K562 (cell line): ENCODE measurements around the gene DUS4L. TPM values are rescaled to one million over a fixed set of nuclear protein-coding genes. Genes with fewer than 3 reads are reported as not detected.
A peak's percentile ranks its signal among the peaks of the same experiment; 100 is the strongest.

Source experiments
- ARID3B ChIP-seq: fragments of 250-450 bp; sonication (Bioruptor Pico); IDR thresholded peaks from 2 replicates; pipeline ENCODE4 v1.4.0; 2020; ENCODE audit warnings: borderline replicate concordance
- CBX8 ChIP-seq: fragments of 200-600 bp; sonication (generic); IDR thresholded peaks from 2 replicates; pipeline ENCODE4 v1.6.1; 2012; ENCODE audit warnings: borderline replicate concordance, mixed run types, low read depth, mild to moderate bottlenecking, moderate library complexity, mixed read lengths, low read length, control low read depth, inconsistent platforms; ENCODE audit not compliant: poor library complexity, severe bottlenecking; ENCODE audit errors: extremely low read depth
- CEBPG ChIP-seq, 3 experiments: fragments of 200-800 bp in 1 of 3; sonication (Bioruptor generic) in 1 of 3; sonication (generic) in 1 of 3; formaldehyde crosslinking in 1 of 3; IDR thresholded peaks in 2 of 3; conservative IDR thresholded peaks in 1 of 3; 2 replicates each; pipeline versions ENCODE4 v1.6.1 to v1.8.0; 2016 to 2022; ENCODE audit warnings: missing compliant biosample characterization in 2 of 3, missing genetic modification characterization in 2 of 3, mild to moderate bottlenecking in 1 of 3, missing genetic modification reagents in 1 of 3
- ELK1 ChIP-seq: sonication (generic); formaldehyde crosslinking; IDR thresholded peaks from 2 replicates; pipeline ENCODE4 v1.8.1; 2022; ENCODE audit warnings: missing genetic modification reagents
- FOXJ3 ChIP-seq: sonication (generic); formaldehyde crosslinking; IDR thresholded peaks from 2 replicates; pipeline ENCODE4 v1.4.0; 2020; ENCODE audit warnings: mild to moderate bottlenecking, missing genetic modification reagents
- JUN ChIP-seq, 2 experiments: sonication (generic) in 1 of 2; formaldehyde crosslinking in 1 of 2; IDR thresholded peaks; 2 replicates each; pipeline versions ENCODE4 v1.6.1 to v1.8.0; 2012 to 2022; ENCODE audit warnings: borderline replicate concordance in 2 of 2, mild to moderate bottlenecking in 2 of 2, improper control_type of control experiment in 1 of 2, low read depth in 1 of 2, low read length in 1 of 2, missing genetic modification reagents in 1 of 2
- KLF1 ChIP-seq: fragments of 450-650 bp; IDR thresholded peaks from 2 replicates; pipeline ENCODE4 v1.6.1; 2016; ENCODE audit warnings: missing genetic modification characterization, missing compliant biosample characterization
- SIRT6 ChIP-seq: IDR thresholded peaks from one replicate; pipeline ENCODE4 v1.6.1; 2012; ENCODE audit warnings: low read depth, mild to moderate bottlenecking, control low read depth, inconsistent platforms, low read length, moderate library complexity
- SPI1 ChIP-seq: IDR thresholded peaks from 2 replicates; pipeline ENCODE4 v1.6.1; 2011; ENCODE audit warnings: low read depth, low read length, control low read depth, borderline replicate concordance
- ZNF224 ChIP-seq: sonication (generic); formaldehyde crosslinking; IDR thresholded peaks from 2 replicates; pipeline ENCODE4 v1.8.0; 2022; ENCODE audit warnings: mild to moderate bottlenecking, missing genetic modification reagents
- ZNF239 ChIP-seq: fragments of 250-450 bp; sonication (Bioruptor Pico); IDR thresholded peaks from 2 replicates; pipeline ENCODE4 v1.4.0; 2020; ENCODE audit warnings: mild to moderate bottlenecking
- ZNF311 ChIP-seq: fragments of 250-450 bp; sonication (Bioruptor Pico); IDR thresholded peaks from 2 replicates; pipeline ENCODE4 v1.4.0; 2020; ENCODE audit warnings: mild to moderate bottlenecking, moderate library complexity
- ZNF384 ChIP-seq: IDR thresholded peaks from 2 replicates; pipeline ENCODE4 v1.6.1; 2012; ENCODE audit warnings: low read depth, low read length, improper control_type of control experiment
- ZNF449 ChIP-seq: fragments of 250-450 bp; sonication (Bioruptor Pico); IDR thresholded peaks from 2 replicates; pipeline ENCODE4 v1.8.0; 2022; ENCODE audit warnings: moderate library complexity, mild to moderate bottlenecking, inconsistent platforms
- polyA plus RNA-seq, 8 experiments: library from polyadenylated mRNA; depleted of rRNA in 4 of 8; stranded (reverse) in 5 of 8; unstranded in 3 of 8; fragments of >200 nt; fragmentation: Nextera tagmentation in 2 of 8; fragmentation: Illumina TruSeq in 1 of 8; extraction: Ambion mirVana in 2 of 8; extraction: Trizol in 1 of 8; gene quantifications; 2 replicates each; pipeline versions ENCODE4 v1.2.1 to v1.2.3, GENCODE V29; 2011 to 2014; ENCODE audit warnings: inconsistent platforms in 1 of 8, missing spikeins in 1 of 8
- total RNA-seq, 7 experiments: library from RNA; depleted of rRNA in 6 of 7; stranded (reverse); fragments of >200 nt in 6 of 7; fragmentation: Illumina TruSeq in 2 of 7; extraction: Trizol in 2 of 7; gene quantifications; 2 replicates each; pipeline versions ENCODE4 v1.2.1 to v1.2.3, GENCODE V29; 2011 to 2021; ENCODE audit warnings: low replicate concordance in 1 of 7
- TF ChIP-seq, protein P1 (sequence below): fragments of 250-450 bp; sonication (Bioruptor Pico); IDR thresholded peaks from 2 replicates; pipeline ENCODE4 v1.9.0; 2021; ENCODE audit warnings: mild to moderate bottlenecking
- TF ChIP-seq, protein P2 (sequence below), 2 experiments: fragments of 450-650 bp in 1 of 2; IDR thresholded peaks; 2 replicates each; pipeline ENCODE4 v1.6.1; 2011 to 2017; ENCODE audit warnings: low read depth in 2 of 2, antibody characterized with exemption in 1 of 2, borderline replicate concordance in 1 of 2, low read length in 1 of 2, mild to moderate bottlenecking in 1 of 2, mixed read lengths in 1 of 2; ENCODE audit not compliant: control insufficient read depth in 1 of 2

DUS4L gene
- total and polyA plus RNA-seq, 9 of the 15 experiments (the other 6 are each of a cell fraction or from before 2014, with no cell fraction given) = 12.2 to 33.6 (median 28.6) TPM

DNA sequence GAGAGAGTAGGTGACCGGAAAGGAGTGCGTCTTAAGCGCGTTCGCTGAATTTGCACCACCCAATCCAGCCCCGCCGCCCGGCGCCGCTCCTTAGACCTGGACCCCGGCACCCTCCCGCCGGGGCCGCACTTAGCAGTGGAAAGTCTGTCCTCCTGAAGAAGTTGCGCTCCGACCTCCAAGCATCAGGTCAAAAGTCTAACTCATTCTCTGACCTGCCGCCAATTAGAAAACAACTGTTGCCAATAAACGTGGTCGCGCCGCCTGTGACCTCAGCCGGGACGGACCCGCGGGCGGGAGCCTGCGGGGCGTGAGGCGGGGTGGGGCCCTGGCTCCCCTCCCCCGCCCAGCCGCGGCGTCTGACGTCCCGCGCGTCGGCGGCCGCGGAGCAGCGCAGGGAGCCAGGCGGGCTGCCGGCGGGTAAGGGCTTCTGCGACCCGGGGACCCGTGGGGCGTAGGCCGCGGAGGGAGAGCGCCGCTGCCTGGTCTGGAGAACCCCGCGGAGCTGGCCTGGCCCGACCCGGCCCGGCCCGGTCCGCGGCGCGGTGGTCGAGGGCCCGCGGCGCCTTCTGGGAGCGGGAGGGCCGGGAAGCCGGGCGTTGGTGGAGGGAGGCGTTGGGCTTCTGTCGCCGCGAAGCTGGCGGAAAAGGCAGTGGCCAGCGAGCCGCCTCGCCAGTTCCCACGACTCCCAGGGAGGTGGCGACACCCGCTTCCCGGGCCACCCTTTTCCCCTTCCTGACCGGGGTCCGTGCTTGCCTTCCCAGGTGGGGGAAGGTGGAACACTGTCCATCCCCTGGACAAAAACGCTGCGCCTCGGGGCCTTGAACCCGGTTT, 16.3 kb downstream of the DUS4L start, which contains the start of gene BCAP29 (continued):
- TF ChIP-seq ARID3B (CRISPR knock-in tag) (peak; percentile 72; the same call in 1 of the 2 replicates), ELK1 (CRISPR knock-in tag) (no peak), CEBPG (CRISPR knock-in tag; IDR thresholded peaks at IDR 0.05) (0 out of 2 replicates have a peak, but pooled peaks have one; percentile 28), CEBPG (tag; conservative IDR thresholded peaks at IDR 0.05 in 1 of 2, IDR thresholded peaks at IDR 0.05 in 1 of 2) (peak in 1 of 2 experiments; percentile 55; a peak in 1 of 4 replicates), FOXJ3 (no peak), ZNF224 (CRISPR knock-in tag) (no peak), CBX8 (no peak), ZNF239 (CRISPR knock-in tag) (no peak; the same call in 1 of the 2 replicates), SIRT6 (no peak), SPI1 (no peak), JUN (IDR thresholded peaks at IDR 0.05; ENCODE audit: borderline replicate concordance, low read depth, low read length) (peak; percentile 60; the same call in 1 of the 2 replicates), JUN (CRISPR knock-in tag; IDR thresholded peaks at IDR 0.05; ENCODE audit: borderline replicate concordance) (no peak), KLF1 (tag) (peak; percentile 97), ZNF384 (no peak), ZNF311 (CRISPR knock-in tag) (no peak), ZNF449 (CRISPR knock-in tag) (peak; percentile 76; the same call in 1 of the 2 replicates)
- TF ChIP-seq, protein P1, sequence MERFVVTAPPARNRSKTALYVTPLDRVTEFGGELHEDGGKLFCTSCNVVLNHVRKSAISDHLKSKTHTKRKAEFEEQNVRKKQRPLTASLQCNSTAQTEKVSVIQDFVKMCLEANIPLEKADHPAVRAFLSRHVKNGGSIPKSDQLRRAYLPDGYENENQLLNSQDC (CRISPR knock-in tag) = no peak
- TF ChIP-seq, protein P2, sequence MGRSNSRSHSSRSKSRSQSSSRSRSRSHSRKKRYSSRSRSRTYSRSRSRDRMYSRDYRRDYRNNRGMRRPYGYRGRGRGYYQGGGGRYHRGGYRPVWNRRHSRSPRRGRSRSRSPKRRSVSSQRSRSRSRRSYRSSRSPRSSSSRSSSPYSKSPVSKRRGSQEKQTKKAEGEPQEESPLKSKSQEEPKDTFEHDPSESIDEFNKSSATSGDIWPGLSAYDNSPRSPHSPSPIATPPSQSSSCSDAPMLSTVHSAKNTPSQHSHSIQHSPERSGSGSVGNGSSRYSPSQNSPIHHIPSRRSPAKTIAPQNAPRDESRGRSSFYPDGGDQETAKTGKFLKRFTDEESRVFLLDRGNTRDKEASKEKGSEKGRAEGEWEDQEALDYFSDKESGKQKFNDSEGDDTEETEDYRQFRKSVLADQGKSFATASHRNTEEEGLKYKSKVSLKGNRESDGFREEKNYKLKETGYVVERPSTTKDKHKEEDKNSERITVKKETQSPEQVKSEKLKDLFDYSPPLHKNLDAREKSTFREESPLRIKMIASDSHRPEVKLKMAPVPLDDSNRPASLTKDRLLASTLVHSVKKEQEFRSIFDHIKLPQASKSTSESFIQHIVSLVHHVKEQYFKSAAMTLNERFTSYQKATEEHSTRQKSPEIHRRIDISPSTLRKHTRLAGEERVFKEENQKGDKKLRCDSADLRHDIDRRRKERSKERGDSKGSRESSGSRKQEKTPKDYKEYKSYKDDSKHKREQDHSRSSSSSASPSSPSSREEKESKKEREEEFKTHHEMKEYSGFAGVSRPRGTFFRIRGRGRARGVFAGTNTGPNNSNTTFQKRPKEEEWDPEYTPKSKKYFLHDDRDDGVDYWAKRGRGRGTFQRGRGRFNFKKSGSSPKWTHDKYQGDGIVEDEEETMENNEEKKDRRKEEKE (IDR thresholded peaks at IDR 0.05; ENCODE audit: borderline replicate concordance in 1 of 2, control insufficient read depth in 1 of 2, low read depth in 2 of 2, low read length in 1 of 2) = peak in 1 of 2 experiments; percentile 63; a peak in 1 of 4 replicates
